Stimulated activated CD4-positive, alpha-beta T cell treated with anti-CD3 and anti-CD28 coated beads, Interleukin-4, amount 100 ng/mL, for 48 hours (primary cell): ENCODE measurements around the gene TLE3.

Experiments used
- DNase-seq, 2 donors: peaks; one replicate each; pipeline ENCODE4 v3.0.0-alpha.2; 2020; ENCODE audit warnings: low read depth in 2 of 2

The TLE3 gene

GRCh38 chr15:70062321-70062956 lies 35.3 kb downstream of the TLE3 start:
- DNase-seq = no peak

- no peak for DNase-seq
These were observed 35.9 kb downstream of the TLE3 start for GRCh38 chr15:70061696-70062270.

- DNase-seq = no peak
These were observed 36.8 kb downstream of the TLE3 start for GRCh38 chr15:70060993-70061305.

GRCh38 chr15:70060214-70060992 lies 37.3 kb downstream of the TLE3 start:
- DNase-seq = no peak

- no peak for DNase-seq
These were observed 38.1 kb downstream of the TLE3 start for GRCh38 chr15:70059476-70060213.

- DNase-seq = no peak
These were observed 38.9 kb downstream of the TLE3 start for GRCh38 chr15:70058642-70059360.

GRCh38 chr15:70057931-70058641 lies 39.6 kb downstream of the TLE3 start:
- DNase-seq = no peak

GRCh38 chr15:70056091-70056680 lies 41.5 kb downstream of the TLE3 start:
- DNase-seq = no peak

GRCh38 chr15:70055601-70056051 lies 42.1 kb downstream of the TLE3 start:
- DNase-seq = no peak

- no peak for DNase-seq
These were observed 42.8 kb downstream of the TLE3 start for GRCh38 chr15:70054884-70055387.

- DNase-seq = no peak
These were observed 43.4 kb downstream of the TLE3 start for GRCh38 chr15:70054366-70054765.

GRCh38 chr15:70053716-70054229 lies 43.9 kb downstream of the TLE3 start:
- no peak for DNase-seq

- DNase-seq = no peak
These were observed 44.6 kb downstream of the TLE3 start for GRCh38 chr15:70053001-70053715.

- DNase-seq = no peak
These were observed 45.6 kb downstream of the TLE3 start for GRCh38 chr15:70051948-70052633.

GRCh38 chr15:70050970-70051369 lies 46.7 kb downstream of the TLE3 start:
- DNase-seq = no peak

- DNase-seq = no peak
These were observed 47.3 kb downstream of the TLE3 start for GRCh38 chr15:70050441-70050840.

GRCh38 chr15:70049701-70050301 lies 47.9 kb downstream of the TLE3 start:
- no peak for DNase-seq
